Measurements from ENCODE around the gene LIPC.

The LIPC gene

DNA sequence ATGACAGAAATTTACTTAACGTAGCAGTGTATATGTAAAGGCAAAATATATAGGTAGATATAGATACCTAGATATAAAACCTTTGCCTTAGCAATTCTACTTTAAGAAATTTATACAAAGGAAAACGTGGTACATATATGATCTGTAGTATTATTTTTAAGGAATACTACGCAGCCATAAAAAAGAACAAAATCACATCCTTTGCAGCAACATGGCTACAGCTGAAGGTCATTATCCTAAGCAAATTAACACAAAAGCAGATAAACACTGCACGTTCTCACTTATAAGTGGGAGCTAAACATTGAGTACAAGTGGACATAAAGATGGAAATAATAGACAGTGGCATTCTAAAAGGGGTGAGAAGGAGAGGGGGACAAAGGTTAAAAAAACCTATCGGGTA, 14.8 kb upstream of the LIPC start:
- TF ChIP-seq PPARA (CRISPR knock-in tag; IDR thresholded peaks at IDR 0.05; ENCODE audit: borderline replicate concordance) (no peak), SNAI2 (CRISPR knock-in tag; IDR thresholded peaks at IDR 0.05) (no peak), ARNTL (CRISPR knock-in tag; IDR thresholded peaks at IDR 0.05; ENCODE audit: borderline replicate concordance, low read depth) (no peak), ESRRG (CRISPR knock-in tag; IDR thresholded peaks at IDR 0.05) (no peak), ZFP30 (CRISPR knock-in tag; IDR thresholded peaks at IDR 0.05) (no peak), ZFP3 (CRISPR knock-in tag; IDR thresholded peaks at IDR 0.05) (no peak), TCF4 (CRISPR knock-in tag; IDR thresholded peaks at IDR 0.05; ENCODE audit: borderline replicate concordance) (no peak), BACH2 (CRISPR knock-in tag; IDR thresholded peaks at IDR 0.05; ENCODE audit: borderline replicate concordance) (no peak), RARB (CRISPR knock-in tag; IDR thresholded peaks at IDR 0.05) (no peak), POU6F1 (CRISPR knock-in tag; IDR thresholded peaks at IDR 0.05; ENCODE audit: borderline replicate concordance, low read depth) (no peak), CSDC2 (CRISPR knock-in tag; IDR thresholded peaks at IDR 0.05) (no peak), ZNF8 (CRISPR knock-in tag; IDR thresholded peaks at IDR 0.05) (no peak), OSR1 (CRISPR knock-in tag; IDR thresholded peaks at IDR 0.05) (no peak), TOX (CRISPR knock-in tag; IDR thresholded peaks at IDR 0.05; ENCODE audit: borderline replicate concordance) (no peak), ZNF565 (CRISPR knock-in tag; conservative IDR thresholded peaks at IDR 0.05; ENCODE audit: low read depth) (no peak)
- TF ChIP-seq, protein P1, sequence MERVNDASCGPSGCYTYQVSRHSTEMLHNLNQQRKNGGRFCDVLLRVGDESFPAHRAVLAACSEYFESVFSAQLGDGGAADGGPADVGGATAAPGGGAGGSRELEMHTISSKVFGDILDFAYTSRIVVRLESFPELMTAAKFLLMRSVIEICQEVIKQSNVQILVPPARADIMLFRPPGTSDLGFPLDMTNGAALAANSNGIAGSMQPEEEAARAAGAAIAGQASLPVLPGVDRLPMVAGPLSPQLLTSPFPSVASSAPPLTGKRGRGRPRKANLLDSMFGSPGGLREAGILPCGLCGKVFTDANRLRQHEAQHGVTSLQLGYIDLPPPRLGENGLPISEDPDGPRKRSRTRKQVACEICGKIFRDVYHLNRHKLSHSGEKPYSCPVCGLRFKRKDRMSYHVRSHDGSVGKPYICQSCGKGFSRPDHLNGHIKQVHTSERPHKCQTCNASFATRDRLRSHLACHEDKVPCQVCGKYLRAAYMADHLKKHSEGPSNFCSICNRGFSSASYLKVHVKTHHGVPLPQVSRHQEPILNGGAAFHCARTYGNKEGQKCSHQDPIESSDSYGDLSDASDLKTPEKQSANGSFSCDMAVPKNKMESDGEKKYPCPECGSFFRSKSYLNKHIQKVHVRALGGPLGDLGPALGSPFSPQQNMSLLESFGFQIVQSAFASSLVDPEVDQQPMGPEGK (CRISPR knock-in tag; IDR thresholded peaks at IDR 0.05; ENCODE audit: borderline replicate concordance): no peak
- TF ChIP-seq, protein P2, sequence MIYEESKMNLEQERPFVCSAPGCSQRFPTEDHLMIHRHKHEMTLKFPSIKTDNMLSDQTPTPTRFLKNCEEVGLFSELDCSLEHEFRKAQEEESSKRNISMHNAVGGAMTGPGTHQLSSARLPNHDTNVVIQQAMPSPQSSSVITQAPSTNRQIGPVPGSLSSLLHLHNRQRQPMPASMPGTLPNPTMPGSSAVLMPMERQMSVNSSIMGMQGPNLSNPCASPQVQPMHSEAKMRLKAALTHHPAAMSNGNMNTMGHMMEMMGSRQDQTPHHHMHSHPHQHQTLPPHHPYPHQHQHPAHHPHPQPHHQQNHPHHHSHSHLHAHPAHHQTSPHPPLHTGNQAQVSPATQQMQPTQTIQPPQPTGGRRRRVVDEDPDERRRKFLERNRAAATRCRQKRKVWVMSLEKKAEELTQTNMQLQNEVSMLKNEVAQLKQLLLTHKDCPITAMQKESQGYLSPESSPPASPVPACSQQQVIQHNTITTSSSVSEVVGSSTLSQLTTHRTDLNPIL (CRISPR knock-in tag; IDR thresholded peaks at IDR 0.05; ENCODE audit: low read depth): no peak
- no peak for ATAC-seq

DNA sequence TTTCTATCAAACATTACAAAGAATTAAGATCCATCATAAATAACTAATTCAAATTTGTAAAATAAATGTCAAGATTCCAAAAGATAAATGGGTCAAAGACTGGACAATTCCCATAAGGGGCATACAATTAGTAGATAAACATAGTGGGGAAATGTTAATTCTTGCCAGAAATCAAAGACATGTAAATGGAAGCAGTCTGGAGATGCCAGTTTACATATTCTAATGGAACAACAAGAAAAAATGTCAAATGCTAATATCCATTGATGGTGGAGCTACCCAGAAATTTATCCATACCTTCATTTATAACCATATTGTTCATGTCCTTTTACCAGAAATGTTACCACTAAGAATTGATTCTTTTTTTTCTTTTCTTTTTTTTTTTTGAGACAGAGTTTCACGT, 13.7 kb upstream of the LIPC start:
- TF ChIP-seq CSRNP3 (CRISPR knock-in tag; IDR thresholded peaks at IDR 0.05) (no peak), RARB (CRISPR knock-in tag; IDR thresholded peaks at IDR 0.05) (no peak), ZFP30 (CRISPR knock-in tag; IDR thresholded peaks at IDR 0.05) (no peak), ZC3H10 (CRISPR knock-in tag; IDR thresholded peaks at IDR 0.05) (no peak), ESRRG (CRISPR knock-in tag; IDR thresholded peaks at IDR 0.05) (no peak), TCF4 (CRISPR knock-in tag; IDR thresholded peaks at IDR 0.05; ENCODE audit: borderline replicate concordance) (no peak), BACH2 (CRISPR knock-in tag; IDR thresholded peaks at IDR 0.05; ENCODE audit: borderline replicate concordance) (no peak), ZNF565 (CRISPR knock-in tag; conservative IDR thresholded peaks at IDR 0.05; ENCODE audit: low read depth) (no peak), ZNF8 (CRISPR knock-in tag; IDR thresholded peaks at IDR 0.05) (no peak), ISL1 (CRISPR knock-in tag; IDR thresholded peaks at IDR 0.05) (no peak), PPARA (CRISPR knock-in tag; IDR thresholded peaks at IDR 0.05; ENCODE audit: borderline replicate concordance) (no peak), ZFP3 (CRISPR knock-in tag; IDR thresholded peaks at IDR 0.05) (no peak), CSDC2 (CRISPR knock-in tag; IDR thresholded peaks at IDR 0.05) (no peak), ARNTL (CRISPR knock-in tag; IDR thresholded peaks at IDR 0.05; ENCODE audit: borderline replicate concordance, low read depth) (no peak), SNAI2 (CRISPR knock-in tag; IDR thresholded peaks at IDR 0.05) (no peak)
- TF ChIP-seq, protein P2 (CRISPR knock-in tag; IDR thresholded peaks at IDR 0.05; ENCODE audit: low read depth): no peak
- TF ChIP-seq, protein P3, sequence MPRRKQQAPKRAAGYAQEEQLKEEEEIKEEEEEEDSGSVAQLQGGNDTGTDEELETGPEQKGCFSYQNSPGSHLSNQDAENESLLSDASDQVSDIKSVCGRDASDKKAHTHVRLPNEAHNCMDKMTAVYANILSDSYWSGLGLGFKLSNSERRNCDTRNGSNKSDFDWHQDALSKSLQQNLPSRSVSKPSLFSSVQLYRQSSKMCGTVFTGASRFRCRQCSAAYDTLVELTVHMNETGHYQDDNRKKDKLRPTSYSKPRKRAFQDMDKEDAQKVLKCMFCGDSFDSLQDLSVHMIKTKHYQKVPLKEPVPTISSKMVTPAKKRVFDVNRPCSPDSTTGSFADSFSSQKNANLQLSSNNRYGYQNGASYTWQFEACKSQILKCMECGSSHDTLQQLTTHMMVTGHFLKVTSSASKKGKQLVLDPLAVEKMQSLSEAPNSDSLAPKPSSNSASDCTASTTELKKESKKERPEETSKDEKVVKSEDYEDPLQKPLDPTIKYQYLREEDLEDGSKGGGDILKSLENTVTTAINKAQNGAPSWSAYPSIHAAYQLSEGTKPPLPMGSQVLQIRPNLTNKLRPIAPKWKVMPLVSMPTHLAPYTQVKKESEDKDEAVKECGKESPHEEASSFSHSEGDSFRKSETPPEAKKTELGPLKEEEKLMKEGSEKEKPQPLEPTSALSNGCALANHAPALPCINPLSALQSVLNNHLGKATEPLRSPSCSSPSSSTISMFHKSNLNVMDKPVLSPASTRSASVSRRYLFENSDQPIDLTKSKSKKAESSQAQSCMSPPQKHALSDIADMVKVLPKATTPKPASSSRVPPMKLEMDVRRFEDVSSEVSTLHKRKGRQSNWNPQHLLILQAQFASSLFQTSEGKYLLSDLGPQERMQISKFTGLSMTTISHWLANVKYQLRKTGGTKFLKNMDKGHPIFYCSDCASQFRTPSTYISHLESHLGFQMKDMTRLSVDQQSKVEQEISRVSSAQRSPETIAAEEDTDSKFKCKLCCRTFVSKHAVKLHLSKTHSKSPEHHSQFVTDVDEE (CRISPR knock-in tag; IDR thresholded peaks at IDR 0.05): no peak
- TF ChIP-seq, protein P1 (CRISPR knock-in tag; IDR thresholded peaks at IDR 0.05; ENCODE audit: borderline replicate concordance): no peak
- ATAC-seq: no peak

All from SK-N-SH treated with all-trans-retinoic acid at 6 μM for 48 hours (cell line).